NCI-H2029 treated with DMSO at 0.1 percent for 48 hours (cell line): ENCODE results near the gene THRB.

ENCODE experiments used
- DNase-seq: peaks from one replicate; lab custom pipeline; 2025; lab: John Stamatoyannopoulos, UW

THRB gene

DNA sequence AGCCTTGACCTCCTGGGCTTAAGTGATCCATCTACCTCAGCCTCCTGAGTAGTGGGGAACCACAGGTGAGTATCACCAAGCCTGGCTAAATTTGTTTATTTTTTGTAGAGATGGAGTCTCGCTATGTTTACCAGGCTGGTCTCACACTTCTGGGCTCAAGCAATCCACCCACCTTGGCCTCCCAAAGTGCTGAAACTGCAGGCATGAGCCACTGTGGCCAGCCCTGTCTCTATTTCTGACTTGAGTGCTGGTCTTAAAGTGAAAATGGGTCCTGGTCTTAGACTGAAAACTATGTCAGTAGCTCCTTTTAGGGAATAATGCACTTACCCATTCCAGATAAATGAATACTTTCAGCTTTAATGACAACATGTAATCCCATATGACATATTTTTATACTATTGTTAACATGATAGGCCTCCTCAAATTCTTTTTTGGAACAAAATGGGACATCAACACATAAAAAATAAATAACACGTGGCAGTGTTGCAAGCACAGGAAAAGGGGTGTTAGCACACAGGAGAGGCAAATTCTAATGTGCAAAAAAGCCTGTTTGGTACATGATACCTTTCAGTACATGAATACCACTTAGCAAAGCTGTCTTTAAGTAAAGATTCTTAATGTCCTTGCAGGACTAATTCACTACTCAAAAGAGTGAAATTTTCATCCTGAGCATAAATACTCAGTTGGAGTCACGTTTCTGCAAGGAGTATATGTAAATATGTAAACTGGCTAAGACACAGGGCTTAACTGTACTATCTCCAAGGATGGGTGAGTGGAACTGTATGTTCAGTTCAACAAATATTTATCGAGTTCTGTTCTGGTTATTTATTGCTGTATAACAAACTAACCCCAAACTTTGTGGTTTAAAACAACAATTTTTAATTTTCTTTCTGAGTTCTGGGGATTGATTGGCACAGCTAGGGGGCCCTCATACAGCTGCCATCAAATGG lies 354.9 kb downstream of the THRB start:
- no peak for DNase-seq

DNA sequence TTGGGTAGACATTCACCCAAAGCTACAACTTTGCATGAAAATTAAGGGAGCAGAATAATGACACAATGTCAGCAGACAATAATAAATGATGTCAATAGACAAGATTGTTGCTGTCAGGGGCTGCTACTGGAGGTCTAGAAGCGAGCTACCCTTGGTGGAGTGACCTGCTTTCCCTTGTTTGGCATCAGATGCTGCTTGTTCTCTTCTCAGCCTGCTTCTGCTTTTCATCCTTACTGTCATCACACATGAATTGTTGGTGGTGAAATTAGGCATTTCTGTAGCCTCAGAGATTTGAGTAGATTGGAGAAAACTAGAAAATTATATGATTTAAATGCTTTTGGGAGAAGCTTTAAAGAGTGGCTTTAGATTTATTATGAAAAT lies 355.8 kb downstream of the THRB start:
- no peak for DNase-seq

- peak; percentile 95 for DNase-seq
Measured at GRCh38 chr3:24137958-24138875, 356.4 kb downstream of the THRB start.

DNA sequence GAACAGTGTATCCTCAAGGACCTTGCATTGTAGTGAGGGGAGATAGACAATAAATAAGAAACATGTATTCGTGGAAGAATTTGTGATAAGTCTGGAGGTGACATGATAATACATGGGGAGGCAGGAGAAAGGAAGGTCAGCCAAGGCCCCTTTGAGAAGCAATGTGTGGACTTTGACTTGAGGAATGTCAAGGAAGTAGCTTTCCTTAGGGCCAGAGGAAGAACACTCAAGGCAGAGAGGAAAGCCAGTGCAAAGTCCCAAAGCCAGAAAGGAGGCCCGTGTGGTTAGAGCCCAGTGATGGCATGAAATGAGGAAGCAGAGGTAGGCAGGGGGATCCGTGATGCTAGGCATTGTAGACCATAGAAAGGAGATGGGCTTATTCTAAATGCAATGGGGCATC lies 357.3 kb downstream of the THRB start:
- no peak for DNase-seq

DNA sequence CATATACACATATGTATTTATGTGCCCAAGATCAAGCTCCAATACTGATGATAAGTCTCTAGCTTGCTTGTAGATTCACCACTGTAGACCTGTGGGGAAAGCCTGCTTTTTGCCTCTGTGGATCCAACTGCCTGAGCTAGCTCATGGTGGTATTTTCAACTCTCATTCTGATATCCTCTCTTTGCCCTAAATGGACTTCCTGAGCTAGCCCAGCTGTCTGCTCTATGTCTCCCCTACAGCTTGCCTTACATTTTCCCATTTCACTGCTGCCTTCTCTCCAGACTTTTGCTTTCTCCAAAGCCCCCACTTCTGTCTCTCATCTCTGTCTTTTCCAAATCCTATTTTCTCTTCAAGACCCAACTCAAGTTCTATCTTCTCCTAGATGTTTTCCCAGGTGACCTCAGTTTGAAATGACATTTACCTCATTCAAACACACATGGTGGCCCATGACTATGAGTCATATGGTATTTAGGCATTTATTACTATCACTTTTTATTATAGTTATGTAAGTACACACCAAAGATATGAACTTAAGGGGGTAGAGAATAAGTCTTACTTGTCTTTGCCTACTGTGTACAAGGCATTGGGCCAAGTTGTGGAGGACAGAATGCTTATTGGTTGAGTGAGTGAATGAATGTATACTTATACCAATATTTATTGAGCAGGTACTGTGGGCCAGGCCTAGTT lies 357.9 kb downstream of the THRB start:
- DNase-seq = no peak

- DNase-seq = no peak
Measured at GRCh38 chr3:24135280-24135679, 359.4 kb downstream of the THRB start.

GRCh38 chr3:24133942-24134341 lies 360.7 kb downstream of the THRB start:
- DNase-seq = no peak

- no peak for DNase-seq
Measured at GRCh38 chr3:24133436-24133835, 361.2 kb downstream of the THRB start.

DNA sequence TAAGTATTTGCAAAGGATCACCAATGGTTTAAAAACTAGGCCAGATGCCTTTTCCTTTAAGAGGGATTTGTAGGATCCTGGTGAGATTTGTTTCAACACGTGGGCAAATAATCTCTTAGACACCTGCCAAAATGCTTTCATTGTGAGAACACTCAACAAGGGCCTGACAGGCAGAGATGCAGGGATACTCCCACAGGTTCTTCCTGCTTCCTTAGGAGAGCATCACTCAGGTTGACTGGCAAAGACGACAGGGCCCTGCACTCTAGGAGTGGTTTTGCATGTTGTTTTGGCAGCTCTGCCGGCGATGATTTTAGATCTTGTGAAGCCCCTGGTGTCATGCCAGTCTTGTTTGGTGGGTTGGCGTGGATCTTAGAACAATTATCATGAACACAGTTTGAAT lies 365.1 kb downstream of the THRB start:
- DNase-seq = peak; percentile 91

DNA sequence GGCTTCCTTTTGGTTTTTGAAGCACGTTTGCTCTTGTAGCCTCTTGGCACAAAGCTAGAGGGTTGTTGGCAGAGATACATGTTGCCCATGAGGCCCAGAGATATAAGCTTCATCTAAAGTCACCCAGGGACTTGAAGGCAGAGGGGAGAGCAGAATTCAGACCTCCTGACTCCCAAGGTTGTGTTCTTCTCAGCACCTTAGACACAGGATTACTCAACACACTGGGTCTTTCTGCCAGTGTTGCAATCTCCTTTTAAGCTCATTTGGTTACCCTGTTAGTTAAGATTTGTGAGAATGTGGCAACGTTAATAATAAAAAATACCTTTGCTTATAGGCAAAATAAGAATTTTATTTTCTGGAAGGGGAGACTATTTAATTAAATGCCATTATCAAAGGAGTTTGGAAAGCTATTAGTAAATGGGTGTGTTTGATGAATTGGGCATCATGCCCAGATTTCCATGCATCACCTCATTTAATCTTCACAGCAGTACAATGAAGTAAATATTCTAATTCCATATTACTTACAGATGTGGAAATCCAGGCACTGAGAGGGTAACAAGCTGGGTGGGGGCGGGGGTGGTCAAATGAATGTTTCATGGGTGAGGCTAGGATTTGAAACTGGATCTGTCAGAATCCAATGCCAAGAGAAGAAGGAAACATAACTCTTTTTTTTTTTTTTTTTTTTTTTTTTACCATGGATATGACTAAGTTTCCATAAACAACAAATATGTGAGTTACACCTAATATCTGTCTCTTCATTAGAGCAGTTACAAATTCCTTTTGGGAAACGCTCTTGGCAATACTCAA lies 366.2 kb downstream of the THRB start:
- DNase-seq = peak; percentile 86

DNA sequence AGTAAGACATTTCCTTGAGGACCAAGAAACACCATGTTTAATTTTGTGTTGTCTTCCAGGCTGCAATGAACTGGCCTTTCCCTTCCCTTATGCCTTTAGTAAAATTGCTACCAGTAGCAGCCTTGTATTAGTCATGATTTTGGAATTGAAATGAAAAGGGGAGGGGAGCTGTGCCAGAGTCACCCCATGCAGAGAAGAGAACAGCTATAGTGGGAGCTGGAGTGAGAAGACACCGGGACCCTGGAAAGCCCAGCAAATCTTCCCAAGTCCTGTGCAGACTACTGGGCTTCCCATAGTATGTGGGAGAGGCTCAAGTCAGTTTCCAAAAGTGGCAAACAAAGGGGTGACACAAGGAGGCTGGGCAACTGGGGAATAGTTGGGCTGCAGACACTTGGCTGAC lies 371.1 kb downstream of the THRB start:
- DNase-seq = no peak

- no peak for DNase-seq
Measured at GRCh38 chr3:24120434-24120833, 374.2 kb downstream of the THRB start.

DNA sequence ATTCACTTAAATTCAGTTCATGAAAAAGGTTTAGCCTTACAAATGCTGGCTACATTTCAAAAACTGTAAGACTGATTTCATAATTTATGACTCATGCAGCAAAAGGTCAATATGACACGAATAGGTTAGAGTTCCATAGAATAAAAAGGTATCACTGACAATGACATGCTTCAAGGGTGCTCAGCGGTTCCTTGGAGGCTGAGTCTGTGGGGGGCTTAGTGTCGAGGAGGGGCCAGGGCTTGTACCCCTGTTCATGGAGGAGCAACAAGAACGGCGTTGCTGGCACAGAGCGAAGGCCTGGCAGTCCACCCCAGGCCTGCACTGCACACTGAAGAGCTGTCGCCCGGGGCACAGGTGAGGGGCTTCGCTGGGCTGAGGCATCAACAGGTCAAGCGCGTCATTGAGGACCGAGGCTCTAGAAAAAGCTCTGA lies 375.3 kb downstream of the THRB start:
- DNase-seq = peak; percentile 14

DNA sequence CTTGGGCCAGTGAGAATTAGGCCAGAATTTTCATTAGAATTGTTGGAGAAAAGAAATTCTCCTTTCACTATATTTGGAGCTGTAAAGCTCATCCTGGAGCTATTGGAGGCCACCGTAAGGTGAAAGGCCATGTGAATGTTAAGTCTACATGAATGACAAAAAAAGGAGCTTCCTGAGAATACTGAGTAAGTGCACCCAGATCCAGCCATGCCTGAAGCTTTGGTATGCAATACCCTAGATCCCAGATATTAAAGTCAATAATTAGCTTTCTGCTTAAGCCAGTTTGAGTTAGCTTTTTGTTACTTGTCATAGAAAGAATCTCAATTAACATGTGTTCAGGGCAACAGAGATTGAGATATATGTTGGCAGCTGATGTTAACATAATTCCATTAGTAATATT lies 377.1 kb downstream of the THRB start:
- DNase-seq = no peak

GRCh38 chr3:24111711-24112110 lies 382.9 kb downstream of the THRB start:
- DNase-seq = no peak

DNA sequence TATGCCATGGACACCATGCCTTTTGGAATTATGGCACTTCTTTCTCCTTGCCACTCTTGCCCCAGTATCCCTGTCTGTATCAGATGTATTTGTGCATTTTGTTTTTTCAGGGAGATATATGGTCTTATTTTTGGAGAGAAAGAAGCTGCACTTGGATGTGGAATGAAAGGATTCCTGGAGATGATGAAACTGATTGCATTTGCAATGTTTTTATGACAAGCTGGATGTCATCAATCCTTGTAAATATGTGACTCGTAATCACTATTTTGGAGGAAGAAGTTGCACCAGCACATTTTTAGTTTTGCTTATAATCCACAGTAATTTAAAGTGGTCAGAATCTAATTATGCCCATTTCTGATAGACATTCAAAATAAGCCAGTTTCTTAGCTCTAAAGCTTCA lies 384.6 kb downstream of the THRB start:
- no peak for DNase-seq

- no peak for DNase-seq
Measured at GRCh38 chr3:24101676-24102168, 392.9 kb downstream of the THRB start.

DNA sequence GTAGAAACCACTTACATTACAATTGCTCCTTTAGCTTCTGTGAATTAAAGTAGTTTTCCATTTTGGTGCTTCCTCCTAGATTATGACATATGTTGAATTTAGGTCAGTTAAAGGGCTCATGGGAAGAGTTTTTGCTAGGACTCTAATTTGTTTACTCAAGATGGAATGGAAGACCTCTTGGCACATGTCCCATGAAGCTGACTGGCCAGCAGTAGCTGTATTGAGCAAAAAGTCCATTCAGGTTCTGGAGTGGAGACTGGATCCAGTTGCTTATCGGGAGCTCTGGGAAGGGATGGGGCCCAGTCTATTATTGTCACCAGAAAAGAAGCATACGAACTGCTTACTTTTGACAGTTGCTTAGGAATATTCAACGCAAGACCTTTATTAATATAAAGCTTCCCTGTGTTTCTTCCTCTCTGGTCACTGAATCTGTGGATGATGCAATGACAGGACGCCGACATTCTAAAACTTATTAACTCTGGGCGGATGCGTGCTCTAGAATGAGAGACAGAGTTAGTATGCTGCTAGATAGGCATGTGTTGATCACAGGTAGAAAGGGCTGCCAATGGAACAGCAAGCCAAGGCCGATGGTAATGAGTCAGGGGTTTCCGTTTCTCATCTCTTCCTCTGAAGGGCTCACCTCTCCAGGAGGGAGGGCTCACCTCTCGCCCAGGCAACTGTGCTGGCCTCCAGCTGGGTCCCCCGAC lies 393.8 kb downstream of the THRB start:
- no peak for DNase-seq

DNA sequence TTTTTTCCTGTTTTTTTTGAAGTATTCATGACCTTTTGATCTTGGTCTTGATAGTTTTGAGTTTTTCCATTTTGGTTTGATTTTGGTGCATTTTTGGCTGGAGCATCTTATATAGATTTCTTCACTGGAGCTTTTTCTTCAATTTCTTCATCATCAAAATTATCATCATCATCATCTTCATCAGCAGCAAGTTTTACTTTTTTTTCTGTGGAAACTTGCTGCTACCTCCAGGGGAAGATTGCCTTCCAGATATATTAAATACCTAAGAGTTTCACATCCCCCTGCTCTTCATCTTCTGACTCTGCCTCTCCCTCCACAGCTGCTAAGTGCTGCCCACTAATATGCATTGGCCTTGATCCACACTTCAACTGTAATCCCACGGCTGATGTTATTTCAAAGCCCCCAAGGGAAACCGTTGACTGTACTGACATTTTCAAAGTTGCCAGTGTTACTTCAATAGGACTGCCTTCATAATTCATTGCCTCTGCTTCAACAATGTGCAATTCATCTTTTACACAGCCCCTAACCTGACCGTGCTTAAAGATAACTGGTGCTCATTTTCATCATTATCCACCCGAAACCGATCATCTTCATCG lies 397.9 kb downstream of the THRB start:
- no peak for DNase-seq

DNA sequence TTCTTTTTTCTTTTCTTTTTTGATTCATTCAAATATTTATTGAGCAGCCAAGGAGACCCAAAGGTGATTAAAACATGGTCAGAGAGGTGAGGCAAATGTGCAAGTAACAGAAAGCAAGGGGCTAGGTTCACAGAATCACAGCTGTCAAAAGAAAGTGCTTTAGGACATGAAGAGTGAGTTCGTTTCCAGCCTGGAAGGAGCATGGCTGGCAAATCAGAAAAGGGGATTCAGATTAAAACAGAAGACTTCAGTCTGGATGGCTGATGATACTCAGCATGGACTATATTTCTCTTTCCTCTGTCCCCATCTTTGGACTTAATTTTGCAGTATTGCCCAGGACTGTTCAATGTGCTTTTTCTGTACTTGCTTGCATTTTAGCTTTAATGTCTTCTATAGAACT lies 398.4 kb downstream of the THRB start:
- no peak for DNase-seq
